Spleen (tissue), 11 donors: ENCODE data around the gene SLC29A1. TPM values are rescaled to one million over a fixed set of nuclear protein-coding genes. Genes with fewer than 3 reads are reported as not detected.

Experiments
- DNase-seq: peaks from one replicate; pipeline ENCODE4 v3.0.0-alpha.2; 2020
- H3K27ac ChIP-seq, 8 donors: fragments of 200-600 bp; sonication (generic) in 7 of 8; 1 replicate in 4 of 8; 2 replicates in 4 of 8; pipeline versions ENCODE4 v1.5.0 to v1.8.0; 2016 to 2021; ENCODE audit warnings: inconsistent platforms in 4 of 8, mild to moderate bottlenecking in 4 of 8, moderate library complexity in 1 of 8
- H3K27me3 ChIP-seq, 7 donors: fragments of 200-600 bp; sonication (generic) in 6 of 7; replicated peaks in 1 of 7; 1 replicate in 4 of 7; 2 replicates in 3 of 7; pipeline versions ENCODE4 v1.5.0 to v1.8.0; 2016 to 2021; ENCODE audit warnings: inconsistent platforms in 3 of 7, mild to moderate bottlenecking in 1 of 7
- H3K36me3 ChIP-seq, 6 donors: fragments of 200-600 bp; sonication (generic) in 5 of 6; 1 replicate in 4 of 6; 2 replicates in 2 of 6; pipeline versions ENCODE4 v1.5.0 to v1.8.0; 2016 to 2021; ENCODE audit warnings: inconsistent platforms in 2 of 6
- H3K4me1 ChIP-seq, 6 donors: fragments of 200-600 bp; sonication (generic) in 5 of 6; 1 replicate in 3 of 6; 2 replicates in 3 of 6; pipeline versions ENCODE4 v1.5.0 to v1.8.0; 2016 to 2021; ENCODE audit warnings: inconsistent platforms in 3 of 6
- H3K4me3 ChIP-seq, 8 donors: fragments of 200-600 bp; sonication (generic) in 7 of 8; 1 replicate in 4 of 8; 2 replicates in 4 of 8; pipeline versions ENCODE4 v1.5.0 to v1.8.0; 2016 to 2021; ENCODE audit warnings: inconsistent platforms in 4 of 8, mild to moderate bottlenecking in 4 of 8, moderate library complexity in 2 of 8
- H3K9me3 ChIP-seq, 8 donors: fragments of 200-600 bp; sonication (generic) in 7 of 8; 1 replicate in 4 of 8; 2 replicates in 4 of 8; pipeline versions ENCODE4 v1.5.0 to v1.8.0; 2016 to 2021; ENCODE audit warnings: inconsistent platforms in 4 of 8
- CTCF ChIP-seq, 11 experiments: fragments of 200-600 bp in 7 of 11; fragments of 450-650 bp in 4 of 11; sonication (generic) in 4 of 11; IDR thresholded peaks in 8 of 11; conservative IDR thresholded peaks in 3 of 11; 1 replicate in 7 of 11; 2 replicates in 4 of 11; pipeline versions ENCODE4 v1.4.0 to v1.8.0; 2016 to 2021; ENCODE audit warnings: antibody characterized with exemption in 11 of 11, inconsistent platforms in 4 of 11, mild to moderate bottlenecking in 1 of 11
- POLR2A ChIP-seq, 3 donors: fragments of 450-650 bp; IDR thresholded peaks; one replicate each; pipeline ENCODE4 v1.5.1; 2017; ENCODE audit warnings: antibody characterized with exemption in 3 of 3, mild to moderate bottlenecking in 1 of 3
- POLR2AphosphoS5 ChIP-seq, 3 donors: sonication (generic); formaldehyde crosslinking; IDR thresholded peaks; one replicate each; pipeline ENCODE4 v1.5.1; 2017; ENCODE audit warnings: antibody characterized with exemption in 3 of 3
- WGBS, 5 donors: extraction: QIAGEN DNeasy Blood & Tissue Kit in 3 of 5; methylation state at CpG; one replicate each; pipeline versions ENCODE4 v1.1.5 to v1.1.7; 2013 to 2018; 5-methylcytosine and 5-hydroxymethylcytosine counted together
- intact Hi-C: fragments of 100-400 bp; cut with DNase I; formaldehyde crosslinking; loops from one replicate; pipeline ENCODE4 v1.15.0; 2023; ENCODE audit warnings: low total_unique reads
- polyA plus RNA-seq, 3 donors: library from polyadenylated mRNA; stranded (reverse); fragments of 200-250 nt; gene quantifications; one replicate each; pipeline ENCODE4 v1.2.1, GENCODE V29; 2013
- total RNA-seq, 7 donors: library from RNA; depleted of rRNA in 3 of 7; stranded (reverse); fragments of >200 nt in 3 of 7; fragmentation: NEBNext Ultra II Directional in 4 of 7; extraction: Animal tissue kit (Norgen Biotek cat#: 25700) in 4 of 7; gene quantifications; one replicate each; pipeline versions ENCODE4 v1.1.0 to v1.2.1, GENCODE V29; 2016 to 2021
- donor health status: healthy with polysubstance abuse.
- donor health status: DM: no; HTN: no; CAD: no; lungs with moderate emphysema.
- donor health status: DM: no; HTN: no; CAD: no.
- donor health status: Bipolar disorder and iron deficiency.
- donor health status: healthy.
- donor health status: DM: no; HTN: no; CAD: no.
- donor health status: DM: yes; HTN: yes; CAD: no.

Gene SLC29A1
- total and polyA plus RNA-seq, 10 donors = 8.5 to 49.4 (median 30.4) TPM

GRCh38 chr6:44198684-44199083, 24.7 kb upstream of the SLC29A1 start:
- Histone ChIP-seq H3K27me3 (no peaks in the 10 kb centered on the region), H3K9me3 (no peaks in the 10 kb centered on the region), H3K4me1 (no peaks in the 10 kb centered on the region), H3K36me3 (no peaks in the 10 kb centered on the region), H3K27ac (no peak overlapping the region), H3K4me3 (no peak overlapping the region)
- intact Hi-C loops = no loop called here
- WGBS, 5 donors = 80 to 95% (median 85%) methylated on average over 3 of the region's 3 CpGs
- DNase-seq = no peak
- no peak for TF ChIP-seq POLR2A (IDR thresholded peaks at IDR 0.05)

- H3K4me1 ChIP-seq = no peaks in the 10 kb centered on the region
- WGBS, 5 donors = 81 to 91% (median 89%) methylated on average over 4 of the region's 4 CpGs
- no peaks in the 10 kb centered on the region for H3K36me3 ChIP-seq
- no peak overlapping the region for H3K4me3 ChIP-seq
- TF ChIP-seq POLR2AphosphoS5 (IDR thresholded peaks at IDR 0.05) = no peak
- TF ChIP-seq POLR2A (IDR thresholded peaks at IDR 0.05) = no peak
- no peak for TF ChIP-seq CTCF (IDR thresholded peaks at IDR 0.05 in 8 of 11, conservative IDR thresholded peaks at IDR 0.05 in 3 of 11)
- no peak for DNase-seq
- intact Hi-C loops = no loop called here
- no peaks in the 10 kb centered on the region for H3K9me3 ChIP-seq
- H3K27ac ChIP-seq = no peak overlapping the region
- no peaks in the 10 kb centered on the region for H3K27me3 ChIP-seq
Measured at GRCh38 chr6:44199883-44200282, 23.5 kb upstream of the SLC29A1 start.

GRCh38 chr6:44201200-44201599, 22.2 kb upstream of the SLC29A1 start:
- Histone ChIP-seq H3K36me3 (no peaks in the 10 kb centered on the region), H3K27me3 (no peaks in the 10 kb centered on the region), H3K9me3 (no peaks in the 10 kb centered on the region), H3K27ac (no peak overlapping the region), H3K4me1 (no peaks in the 10 kb centered on the region), H3K4me3 (no peak overlapping the region)
- TF ChIP-seq POLR2AphosphoS5 (IDR thresholded peaks at IDR 0.05) = no peak
- TF ChIP-seq POLR2A (IDR thresholded peaks at IDR 0.05) = no peak
- no peak for TF ChIP-seq CTCF (IDR thresholded peaks at IDR 0.05 in 8 of 11, conservative IDR thresholded peaks at IDR 0.05 in 3 of 11)
- WGBS, 5 donors = 67 to 88% (median 78%) methylated on average over 3 of the region's 3 CpGs
- no peak for DNase-seq
- intact Hi-C loops = no loop called here

GRCh38 chr6:44201638-44202303, 21.6 kb upstream of the SLC29A1 start:
- intact Hi-C loops = no loop called here
- Histone ChIP-seq H3K27ac (no peak overlapping the region), H3K27me3 (no peaks in the 10 kb centered on the region), H3K4me1 (no peaks in the 10 kb centered on the region), H3K4me3 (no peak overlapping the region), H3K9me3 (no peaks in the 10 kb centered on the region), H3K36me3 (no peaks in the 10 kb centered on the region)
- WGBS, 5 donors = 77 to 92% (median 84%) methylated on average over 11 of the region's 11 CpGs
- no peak for DNase-seq
- TF ChIP-seq CTCF (IDR thresholded peaks at IDR 0.05 in 8 of 11, conservative IDR thresholded peaks at IDR 0.05 in 3 of 11) = no peak
- TF ChIP-seq POLR2AphosphoS5 (IDR thresholded peaks at IDR 0.05) = no peak
- TF ChIP-seq POLR2A (IDR thresholded peaks at IDR 0.05) = no peak
